HuH-7.5 (cell line): Measurements from ENCODE around the gene ISOC2.
A peak's percentile ranks its signal among the peaks of the same experiment; 100 is the strongest.
"Not testable (repeated sequence)": the region's sequence is repeated elsewhere in the genome, so short reads cannot be mapped to it uniquely, and the experiment has no call there.

Source experiments
- DNase-seq: peaks from one replicate; pipeline ENCODE4 v3.0.0; 2011; ENCODE audit warnings: low spot score

ISOC2 gene

GRCh38 chr19:55440411-55441105, 20.9 kb downstream of the ISOC2 start:
- DNase-seq, result no peak

GRCh38 chr19:55439052-55439451, 22.4 kb downstream of the ISOC2 start:
- DNase-seq, result no peak

DNA sequence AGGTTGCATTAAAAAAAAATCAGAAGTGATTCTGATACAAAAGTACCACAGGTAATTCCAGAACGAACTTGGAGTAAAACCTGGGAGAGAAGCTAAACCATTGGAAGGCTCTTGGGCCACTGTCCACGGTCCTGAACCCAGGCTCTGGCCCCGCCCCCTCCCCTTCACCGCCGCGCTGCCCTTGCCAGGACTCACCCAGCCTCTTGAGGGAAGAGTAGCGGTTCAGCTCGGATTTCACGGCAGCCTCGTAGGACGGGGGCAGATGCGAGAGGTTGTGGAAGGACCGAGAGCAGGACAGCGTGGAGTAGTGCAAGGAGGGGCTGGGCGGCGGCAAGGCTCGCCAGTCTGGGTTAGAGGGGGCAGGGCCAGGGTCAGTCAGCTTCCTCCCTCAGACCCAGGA, 24.0 kb downstream of the ISOC2 start:
- peak; percentile 92 for DNase-seq

DNA sequence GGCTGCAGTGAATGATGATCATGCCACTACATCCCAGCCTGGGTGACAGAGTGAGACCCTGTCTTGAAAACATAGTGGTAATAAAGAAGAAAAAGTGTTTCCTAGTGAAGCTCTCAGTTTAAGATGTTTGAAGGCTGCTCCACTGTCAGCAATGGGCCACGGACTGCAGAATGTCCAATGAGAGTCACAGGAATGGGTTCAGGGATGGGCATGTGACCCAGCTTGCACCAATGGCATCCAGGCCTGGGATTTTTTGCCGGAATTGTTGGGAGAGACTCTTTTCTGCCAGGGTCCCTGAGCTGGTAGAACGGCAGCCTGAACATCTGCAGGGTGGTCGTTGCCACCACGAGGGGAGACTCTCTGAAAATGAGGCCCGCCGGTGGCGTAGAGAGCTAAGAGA, 24.6 kb downstream of the ISOC2 start:
- no peak for DNase-seq

GRCh38 chr19:55435020-55435419, 26.4 kb downstream of the ISOC2 start:
- no peak for DNase-seq

- no peak for DNase-seq
Measured at GRCh38 chr19:55434356-55434919, 27.0 kb downstream of the ISOC2 start.

GRCh38 chr19:55433292-55433691, 28.1 kb downstream of the ISOC2 start:
- no peak for DNase-seq

- DNase-seq, result no peak
Measured at GRCh38 chr19:55432241-55432959, 29.0 kb downstream of the ISOC2 start.

DNA sequence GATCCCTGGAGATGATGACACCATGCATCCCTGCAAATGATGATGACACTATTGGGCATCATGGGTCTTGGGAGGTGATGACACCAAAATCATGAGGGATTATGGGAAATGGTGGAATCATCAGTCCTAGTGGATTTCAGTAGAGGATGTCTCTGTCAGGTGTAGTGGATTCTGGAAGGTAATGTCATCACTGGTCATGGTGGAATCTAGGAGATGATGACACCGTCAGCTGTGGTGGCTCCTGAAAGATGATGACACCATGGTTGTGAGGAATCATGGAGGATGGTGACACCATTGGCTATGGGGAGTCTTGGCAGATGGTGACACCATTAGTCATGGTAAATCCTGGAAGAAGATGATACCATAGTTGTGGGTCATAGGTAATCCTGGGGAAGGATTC, 30.3 kb downstream of the ISOC2 start:
- DNase-seq, result no peak

DNA sequence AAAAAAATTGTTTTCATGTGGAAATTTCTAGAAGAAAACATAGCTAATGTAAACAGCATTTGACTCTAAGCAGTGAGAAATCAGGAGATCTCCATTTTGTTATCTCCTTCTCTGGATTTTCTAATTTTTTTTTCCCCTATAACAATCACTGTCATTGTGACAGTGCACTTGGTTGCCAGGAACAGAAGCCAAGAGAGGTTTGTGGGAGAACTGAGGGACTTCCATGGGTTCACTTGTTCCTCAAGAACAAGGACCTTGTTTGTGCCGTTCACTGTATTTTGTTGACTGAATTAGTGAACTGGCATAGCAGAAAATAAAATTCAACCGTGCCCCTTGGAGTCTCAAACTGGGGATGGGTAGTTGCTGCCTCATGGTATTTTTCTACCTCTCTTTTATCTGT, 35.4 kb downstream of the ISOC2 start:
- DNase-seq, result no peak

- DNase-seq, result no peak
Measured at GRCh38 chr19:55424518-55424917, 36.9 kb downstream of the ISOC2 start.

DNA sequence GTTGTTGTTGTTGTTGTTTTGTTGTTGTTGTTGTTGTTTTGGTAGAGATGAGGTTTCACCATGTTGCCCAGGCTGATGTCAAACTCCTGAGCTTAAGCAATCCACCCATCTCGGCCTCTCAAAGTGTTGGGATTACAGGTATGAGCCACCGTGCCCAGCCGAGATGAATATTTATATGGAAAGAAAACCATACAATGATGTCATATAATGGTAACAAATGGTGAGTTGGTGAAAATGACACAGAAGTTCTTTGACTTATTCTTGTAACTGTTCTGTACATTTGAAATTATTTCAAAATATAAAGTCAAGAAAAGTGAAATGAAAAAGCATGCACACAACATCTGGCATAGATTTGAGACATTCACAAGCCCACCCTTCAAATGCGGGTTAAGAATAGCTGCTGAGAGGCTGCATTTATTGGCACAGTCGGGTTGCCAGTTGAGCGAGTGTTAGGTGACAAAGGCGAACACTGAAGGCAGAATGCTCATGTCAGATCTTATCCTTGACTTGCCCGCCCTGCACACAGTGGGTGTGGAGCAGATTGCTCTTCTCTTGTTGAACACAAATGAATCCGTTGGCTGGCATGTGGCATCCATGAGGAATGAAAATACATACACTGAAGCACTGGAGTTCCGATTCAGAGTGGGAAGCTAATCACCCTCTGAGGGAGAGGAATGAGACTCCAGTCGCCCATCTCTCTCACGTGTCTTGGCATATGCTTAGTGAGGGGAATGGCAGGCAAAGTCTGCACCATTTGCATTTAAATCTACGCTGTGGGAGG, 38.0 kb downstream of the ISOC2 start:
- DNase-seq, result no peak

DNA sequence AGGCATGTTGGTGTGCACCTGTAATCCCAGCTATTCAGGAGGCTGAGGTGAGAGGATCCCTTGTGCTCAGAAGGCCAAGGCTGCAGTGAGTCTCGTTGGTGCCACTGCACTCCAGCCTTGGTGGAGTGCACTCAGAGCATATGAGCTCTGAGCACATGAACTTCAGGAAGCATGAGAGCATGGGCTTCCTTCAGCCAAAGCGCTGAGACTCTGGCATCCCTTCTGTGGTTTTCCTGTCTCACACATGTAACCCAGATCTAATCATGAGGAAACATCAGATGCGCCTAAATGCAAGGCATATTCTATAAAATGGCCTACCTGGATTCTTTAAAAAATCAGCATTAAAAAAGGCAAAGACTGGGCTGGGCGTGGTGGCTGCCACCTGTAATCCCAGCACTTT, 40.2 kb downstream of the ISOC2 start:
- DNase-seq, result not testable (repeated sequence)

- DNase-seq, result no peak
Measured at GRCh38 chr19:55419624-55420236, 41.7 kb downstream of the ISOC2 start.

DNA sequence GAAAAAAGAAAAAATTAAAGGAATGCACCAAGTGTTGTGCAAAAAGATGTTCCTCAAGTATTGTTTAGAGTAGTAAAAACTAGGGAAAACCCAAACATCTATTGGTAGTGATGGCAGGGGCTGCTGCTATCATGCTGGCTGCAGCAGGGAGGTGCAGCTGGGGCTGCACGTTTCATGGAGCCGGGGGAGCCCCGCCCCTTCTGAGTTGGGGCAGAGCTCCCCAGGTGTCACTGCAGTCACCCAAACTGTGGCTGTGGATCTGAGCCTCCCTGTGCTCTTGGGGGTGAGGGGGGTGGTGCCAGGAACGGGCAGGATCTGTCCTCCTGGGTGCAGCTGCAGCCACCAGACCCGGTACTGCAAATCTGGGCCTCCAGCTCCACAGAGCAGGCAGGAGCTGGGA, 42.3 kb downstream of the ISOC2 start:
- DNase-seq, result no peak

DNA sequence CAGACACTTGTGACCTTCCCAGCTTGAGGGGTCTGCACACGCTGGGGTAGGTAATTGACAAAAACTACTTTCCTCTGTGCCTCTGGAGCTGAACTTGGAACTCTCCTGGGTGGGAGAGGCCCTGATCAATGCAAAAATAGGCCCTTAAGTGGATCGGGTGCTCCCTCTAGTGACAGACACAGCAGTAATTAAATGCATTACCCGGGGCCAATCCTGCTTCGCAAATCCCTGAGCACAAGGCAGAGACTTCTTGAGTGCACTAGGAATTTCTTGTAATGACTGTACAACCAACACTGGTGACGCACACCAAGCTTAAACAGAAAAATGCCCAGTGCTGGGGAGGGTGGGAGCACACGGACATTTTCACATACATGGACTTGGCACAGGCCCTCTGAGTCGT, 43.3 kb downstream of the ISOC2 start:
- peak; percentile 84 for DNase-seq

DNA sequence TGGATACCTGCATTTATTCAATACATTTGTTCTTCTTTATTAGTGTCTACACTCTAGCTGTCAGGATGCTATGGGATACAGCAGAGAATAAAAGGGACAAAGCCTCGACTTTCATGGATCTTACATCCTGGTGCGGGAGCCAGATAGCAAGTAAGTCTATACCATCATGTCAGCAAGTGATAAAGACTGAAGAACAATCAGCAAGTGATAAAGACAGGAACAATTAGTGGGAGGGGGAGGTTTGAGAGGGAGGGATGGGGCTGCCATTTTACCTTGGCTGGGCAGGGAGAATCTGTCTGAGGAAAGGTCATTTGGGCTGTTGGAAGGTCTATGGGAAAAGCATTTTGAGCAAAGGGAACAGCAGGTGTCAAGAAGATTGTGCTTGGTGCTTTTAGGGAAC, 51.3 kb downstream of the ISOC2 start:
- DNase-seq, result no peak

DNA sequence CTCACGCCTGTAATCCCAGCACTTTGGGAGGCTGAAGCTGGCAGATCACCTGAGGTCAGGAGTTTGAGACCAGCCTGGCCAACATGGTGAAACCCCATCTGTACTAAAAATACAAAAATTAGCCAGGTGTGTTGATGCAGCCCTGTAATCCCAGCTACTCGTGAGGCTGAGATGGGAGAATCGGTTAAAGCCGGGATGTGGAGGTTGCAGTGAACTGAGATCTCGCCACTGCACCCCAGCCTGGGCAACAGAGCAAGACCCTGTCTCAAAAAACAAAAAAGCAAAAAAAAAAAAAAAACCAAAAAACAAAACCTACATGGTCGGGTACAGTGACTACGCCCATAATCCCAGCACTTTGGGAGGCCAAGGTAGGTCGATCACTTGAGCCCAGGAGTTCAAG, 52.3 kb downstream of the ISOC2 start:
- not testable (repeated sequence) for DNase-seq

- no peak for DNase-seq
Measured at GRCh38 chr19:55408533-55408872, 52.9 kb downstream of the ISOC2 start.

DNA sequence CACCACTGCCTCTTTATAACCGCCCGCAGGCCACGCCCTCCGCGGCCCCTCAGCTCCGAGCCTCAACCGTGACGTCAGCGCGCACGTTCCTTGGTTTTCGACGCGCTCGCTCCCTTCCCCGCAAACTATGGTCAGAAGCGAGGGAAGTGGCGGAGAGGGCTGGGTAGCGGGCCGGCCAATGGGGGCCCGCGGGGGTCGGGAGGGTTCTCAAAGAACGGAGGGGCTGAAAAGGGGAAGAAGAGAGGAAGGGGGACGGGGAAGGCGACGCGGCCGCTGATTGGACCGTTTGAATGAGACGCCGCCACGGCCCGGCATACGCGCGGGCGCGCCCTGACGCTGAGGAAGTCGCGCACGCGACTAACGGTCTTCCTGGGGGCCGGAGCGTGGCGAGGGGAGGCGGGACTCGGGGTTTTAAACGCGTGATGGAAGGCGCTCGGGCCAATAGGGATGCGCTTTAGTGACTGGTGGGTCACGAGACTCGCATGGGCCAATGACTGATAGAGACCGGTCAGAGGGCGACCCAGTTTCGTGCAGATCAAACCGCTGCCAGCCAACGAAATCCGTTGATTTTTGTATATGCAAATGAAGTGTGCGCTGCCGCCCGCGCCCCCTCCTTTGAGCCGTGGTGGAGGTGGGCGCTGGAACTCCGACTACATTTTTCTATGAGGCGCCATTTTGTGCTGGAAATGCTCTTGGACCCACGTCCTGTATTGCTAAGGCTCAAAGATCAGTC, 53.5 kb downstream of the ISOC2 start:
- peak; percentile 100 for DNase-seq

- not testable (repeated sequence) for DNase-seq
Measured at GRCh38 chr19:55407550-55407799, 54.0 kb downstream of the ISOC2 start, which contains the start of gene UBE2S. UBE2S (minus strand) TSS chr19:55407788; CDS start chr19:55407589, 199 bp downstream.
